ENCODE measurements around the gene RAB39A. TPM values are rescaled to one million over a fixed set of nuclear protein-coding genes. Genes with fewer than 3 reads are reported as not detected.
"Not testable (repeated sequence)": the region's sequence is repeated elsewhere in the genome, so short reads cannot be mapped to it uniquely, and the experiment has no call there.

The RAB39A gene
- total and polyA plus RNA-seq, 11 donors: 0.19 to 4.7 (median 0.32) TPM; not detected in 2

DNA sequence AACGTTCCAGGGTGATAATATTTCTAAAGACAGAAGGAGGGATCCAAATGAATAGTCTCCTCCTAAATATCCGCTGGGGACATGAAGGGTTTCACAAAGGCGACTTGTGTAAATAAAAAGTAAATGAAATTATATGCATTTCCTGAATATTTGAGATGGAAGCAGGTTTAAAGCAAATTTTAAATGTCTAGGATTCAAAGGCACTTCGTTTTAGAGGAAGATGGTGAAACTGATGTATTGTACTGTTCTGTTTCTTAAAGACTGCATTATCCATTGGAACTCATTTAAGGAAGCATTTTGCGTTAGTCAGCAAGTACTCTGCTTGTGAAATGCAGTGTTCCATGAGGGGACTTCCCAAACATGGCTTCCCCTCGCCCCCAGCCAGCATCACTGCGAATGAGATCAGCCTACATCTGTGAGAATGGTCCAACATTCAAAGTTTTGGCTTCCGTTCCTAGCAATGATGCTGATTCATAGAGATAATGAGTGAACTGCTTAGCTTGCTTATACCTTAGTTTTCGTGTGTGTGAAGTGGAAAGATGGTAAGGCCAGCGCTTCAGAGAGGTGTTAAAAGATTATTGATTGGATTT is 1.5 kb downstream of the RAB39A start:
- no peaks in the 10 kb centered on the region for H3K36me3 ChIP-seq
- peak overlapping the region in 1 of 12 donors; percentile 83 for H3K27ac ChIP-seq
- no peak for TF ChIP-seq POLR2A (IDR thresholded peaks at IDR 0.05)
- TF ChIP-seq, protein P1, sequence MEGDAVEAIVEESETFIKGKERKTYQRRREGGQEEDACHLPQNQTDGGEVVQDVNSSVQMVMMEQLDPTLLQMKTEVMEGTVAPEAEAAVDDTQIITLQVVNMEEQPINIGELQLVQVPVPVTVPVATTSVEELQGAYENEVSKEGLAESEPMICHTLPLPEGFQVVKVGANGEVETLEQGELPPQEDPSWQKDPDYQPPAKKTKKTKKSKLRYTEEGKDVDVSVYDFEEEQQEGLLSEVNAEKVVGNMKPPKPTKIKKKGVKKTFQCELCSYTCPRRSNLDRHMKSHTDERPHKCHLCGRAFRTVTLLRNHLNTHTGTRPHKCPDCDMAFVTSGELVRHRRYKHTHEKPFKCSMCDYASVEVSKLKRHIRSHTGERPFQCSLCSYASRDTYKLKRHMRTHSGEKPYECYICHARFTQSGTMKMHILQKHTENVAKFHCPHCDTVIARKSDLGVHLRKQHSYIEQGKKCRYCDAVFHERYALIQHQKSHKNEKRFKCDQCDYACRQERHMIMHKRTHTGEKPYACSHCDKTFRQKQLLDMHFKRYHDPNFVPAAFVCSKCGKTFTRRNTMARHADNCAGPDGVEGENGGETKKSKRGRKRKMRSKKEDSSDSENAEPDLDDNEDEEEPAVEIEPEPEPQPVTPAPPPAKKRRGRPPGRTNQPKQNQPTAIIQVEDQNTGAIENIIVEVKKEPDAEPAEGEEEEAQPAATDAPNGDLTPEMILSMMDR (IDR thresholded peaks at IDR 0.05): no peak
- H3K4me1 ChIP-seq: peaks cover 0 to 17% (median 5%) of the 10 kb centered on the region in 12 donors
- no peak for ATAC-seq
- H3K27me3 ChIP-seq: peaks cover 8 to 49% (median 17%) of the 10 kb centered on the region in 9 donors
- no peaks in the 10 kb centered on the region for H3K9me3 ChIP-seq
- WGBS, 4 donors: 41 to 47% (median 43%) methylated on average over 10 of the region's 10 CpGs
- H3K4me3 ChIP-seq: peak overlapping the region in 7 of 12 donors; percentile 18 to 67 (median 50)
- intact Hi-C loops (cut with DNase I): no loop called here
- no peak for DNase-seq

DNA sequence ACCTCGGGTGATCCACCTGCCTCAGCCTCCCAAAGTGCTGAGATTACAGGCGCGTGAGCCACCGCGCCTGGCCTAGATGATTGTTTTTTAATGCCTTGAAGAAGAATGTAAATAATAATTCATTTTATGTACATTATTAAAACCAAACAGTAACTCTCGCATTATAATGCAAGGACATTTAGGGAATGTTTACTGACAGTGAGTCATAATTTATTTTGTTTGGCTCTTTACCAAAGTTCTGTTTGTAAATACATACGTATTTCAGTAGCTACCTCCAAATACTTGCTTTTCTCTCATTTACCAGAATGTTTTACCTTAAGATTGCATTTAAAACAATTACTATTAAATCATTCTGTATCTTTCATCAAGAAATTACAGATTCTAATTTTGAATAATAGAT is 3.0 kb downstream of the RAB39A start:
- peaks cover 8 to 48% (median 17%) of the 10 kb centered on the region in 9 donors for H3K27me3 ChIP-seq
- no peak for TF ChIP-seq POLR2A (IDR thresholded peaks at IDR 0.05)
- TF ChIP-seq, protein P1 (IDR thresholded peaks at IDR 0.05): no peak

DNA sequence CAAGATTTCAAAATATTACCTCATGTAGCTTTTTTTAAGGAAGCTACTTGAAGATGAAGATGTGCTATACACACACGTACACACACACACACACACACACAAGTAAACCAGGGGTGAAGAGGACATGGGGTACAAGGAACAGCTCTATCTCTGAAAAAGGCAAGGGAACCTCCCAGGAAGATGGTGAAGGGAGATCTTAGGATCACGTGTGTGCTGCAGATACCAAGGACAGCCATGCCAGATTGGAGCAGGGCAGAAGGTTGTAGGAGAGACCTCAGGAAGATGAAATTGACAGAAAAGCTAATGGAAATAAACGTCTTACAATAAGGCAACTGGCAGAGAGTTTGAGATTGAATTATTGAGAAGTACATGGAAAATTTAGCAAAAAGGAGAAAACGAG is 19.7 kb downstream of the RAB39A start:
- TF ChIP-seq POLR2A (IDR thresholded peaks at IDR 0.05): no peak
- TF ChIP-seq, protein P1 (IDR thresholded peaks at IDR 0.05): no peak
- DNase-seq: no peak
- intact Hi-C loops (cut with DNase I): no loop called here
- Histone ChIP-seq H3K4me1 (no peaks in the 10 kb centered on the region), H3K4me3 (no peak overlapping the region), H3K27ac (no peak overlapping the region), H3K9me3 (no peaks in the 10 kb centered on the region), H3K27me3 (no peaks in the 10 kb centered on the region), H3K36me3 (no peaks in the 10 kb centered on the region)
- WGBS, 4 donors: 66 to 71% (median 69%) methylated on average over 4 of the region's 4 CpGs
- ATAC-seq: no peak

More for the DNA sequence above, 3.0 kb downstream of the RAB39A start:
- H3K27ac ChIP-seq: no peak overlapping the region
- no peaks in the 10 kb centered on the region for H3K9me3 ChIP-seq
- H3K4me3 ChIP-seq: no peak overlapping the region
- ATAC-seq: no peak
- intact Hi-C loops (cut with DNase I): no loop called here
- H3K36me3 ChIP-seq: no peaks in the 10 kb centered on the region
- 88 to 92% (median 91%) methylated on average over 7 of the region's 7 CpGs for WGBS, 4 donors
- H3K4me1 ChIP-seq: peaks cover 0 to 17% (median 5%) of the 10 kb centered on the region in 12 donors
- DNase-seq: no peak

DNA sequence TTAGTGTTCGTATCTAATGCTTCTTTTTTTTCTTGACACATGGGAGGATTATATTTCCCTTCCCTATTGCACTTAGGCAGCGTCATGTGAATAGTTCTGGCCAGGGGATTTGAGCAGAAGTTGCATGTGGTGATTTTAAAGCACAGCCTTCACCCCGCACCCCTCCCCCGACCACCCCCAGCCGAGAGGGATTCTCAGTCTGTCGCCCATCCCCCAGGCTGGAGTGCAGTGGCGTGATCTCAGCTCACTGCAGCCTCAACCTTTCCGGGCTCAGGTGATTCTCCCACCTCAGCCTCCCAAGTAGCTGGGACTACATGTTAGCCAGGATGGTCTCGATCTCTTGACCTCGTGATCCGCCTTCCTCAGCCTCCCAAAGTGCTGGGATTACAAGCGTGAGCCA is 20.1 kb downstream of the RAB39A start:
- intact Hi-C loops (cut with DNase I); H3K27me3 ChIP-seq; H3K36me3 ChIP-seq; H3K9me3 ChIP-seq; H3K4me1 ChIP-seq; H3K4me3 ChIP-seq; H3K27ac ChIP-seq; DNase-seq; ATAC-seq: not testable (repeated sequence)
- WGBS, 4 donors: 80 to 83% (median 82%) methylated on average over 12 of the region's 12 CpGs

DNA sequence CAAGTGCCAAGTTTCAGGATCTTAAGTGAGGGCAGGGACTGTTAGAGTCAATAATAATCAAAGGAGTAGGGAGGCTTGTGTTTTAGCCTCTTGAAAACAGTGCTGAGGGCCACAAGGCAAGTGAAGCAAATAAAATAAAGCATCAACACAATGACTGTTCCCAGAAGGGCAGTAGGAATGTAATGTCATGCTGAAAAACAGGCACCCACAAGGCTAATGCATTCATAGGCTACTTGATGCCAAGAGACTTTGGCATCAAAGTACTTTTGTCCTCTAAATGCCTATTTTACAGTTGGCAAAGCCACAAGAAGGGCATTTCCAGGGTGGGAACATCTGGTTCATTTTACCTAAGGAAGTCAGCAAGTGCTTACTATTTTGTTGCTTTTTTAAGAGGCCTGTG is 22.9 kb downstream of the RAB39A start:
- DNase-seq (no peak), ATAC-seq (no peak)
- intact Hi-C loops (cut with DNase I): no loop called here
- Histone ChIP-seq H3K9me3 (no peaks in the 10 kb centered on the region), H3K36me3 (no peaks in the 10 kb centered on the region), H3K27ac (no peak overlapping the region), H3K4me1 (peaks cover 0 to 3% (median 0%) of the 10 kb centered on the region in 12 donors), H3K27me3 (no peaks in the 10 kb centered on the region), H3K4me3 (no peak overlapping the region)
- TF ChIP-seq POLR2A (IDR thresholded peaks at IDR 0.05): no peak
- TF ChIP-seq, protein P1 (IDR thresholded peaks at IDR 0.05): no peak

All from heart left ventricle (tissue), 16 donors.